ENCODE results near the gene CALHM1. TPM values are rescaled to one million over a fixed set of nuclear protein-coding genes. Genes with fewer than 3 reads are reported as not detected.

CALHM1 gene
- total RNA-seq, 4 donors from 2014 or later = not detected

- intact Hi-C loops (cut with DNase I; ENCODE audit: low total_unique reads) = no loop called here
- H3K4me3 ChIP-seq (ENCODE audit: low read depth, poor library complexity, severe bottlenecking) = no peak overlapping the region
- no peak for DNase-seq (ENCODE audit: low spot score in 2 of 2)
- TF ChIP-seq POLR2A (IDR thresholded peaks at IDR 0.05) (no peak), CTCF (IDR thresholded peaks at IDR 0.05) (no peak)
- 67 to 70% methylated on average over 16 to 31 of the region's 32 CpGs for WGBS, 2 donors
Measured at GRCh38 chr10:103473261-103473671, 14.6 kb upstream of the CALHM1 start.

GRCh38 chr10:103472005-103472404 is 13.3 kb upstream of the CALHM1 start:
- no peak for TF ChIP-seq POLR2A (IDR thresholded peaks at IDR 0.05)
- no peak for TF ChIP-seq CTCF (IDR thresholded peaks at IDR 0.05)
- 91 to 94% methylated on average over 2 of the region's 2 CpGs for WGBS, 2 donors
- H3K4me3 ChIP-seq (ENCODE audit: low read depth, poor library complexity, severe bottlenecking) = no peak overlapping the region
- no peak for DNase-seq (ENCODE audit: low spot score in 2 of 2)
- intact Hi-C loops (cut with DNase I; ENCODE audit: low total_unique reads) = no loop called here

- no peak for TF ChIP-seq CTCF (IDR thresholded peaks at IDR 0.05)
- no peak for TF ChIP-seq POLR2A (IDR thresholded peaks at IDR 0.05)
- 65 to 71% methylated on average over 14 of the region's 14 CpGs for WGBS, 2 donors
- peak; percentile 39 to 90 for DNase-seq (ENCODE audit: low spot score in 2 of 2)
- no peak overlapping the region for H3K4me3 ChIP-seq (ENCODE audit: low read depth, poor library complexity, severe bottlenecking)
- intact Hi-C loops (cut with DNase I; ENCODE audit: low total_unique reads) = no loop called here
Measured at GRCh38 chr10:103470761-103471653, 12.3 kb upstream of the CALHM1 start.

- DNase-seq (ENCODE audit: low spot score in 2 of 2) = no peak
- WGBS, 2 donors = 57 to 63% methylated on average over 5 of the region's 5 CpGs
- TF ChIP-seq POLR2A (IDR thresholded peaks at IDR 0.05) = no peak
- TF ChIP-seq CTCF (IDR thresholded peaks at IDR 0.05) = no peak
- intact Hi-C loops (cut with DNase I; ENCODE audit: low total_unique reads) = no loop called here
- no peak overlapping the region for H3K4me3 ChIP-seq (ENCODE audit: low read depth, poor library complexity, severe bottlenecking)
Measured at GRCh38 chr10:103469201-103469600, 10.5 kb upstream of the CALHM1 start.

GRCh38 chr10:103467406-103467805 is 8.7 kb upstream of the CALHM1 start:
- intact Hi-C loops (cut with DNase I; ENCODE audit: low total_unique reads) = no loop called here
- H3K4me3 ChIP-seq (ENCODE audit: low read depth, poor library complexity, severe bottlenecking) = no peak overlapping the region
- TF ChIP-seq POLR2A (IDR thresholded peaks at IDR 0.05) (no peak), CTCF (IDR thresholded peaks at IDR 0.05) (no peak)
- no peak for DNase-seq (ENCODE audit: low spot score in 2 of 2)
- 87 to 95% methylated on average over 7 of the region's 7 CpGs for WGBS, 2 donors

Data from lower leg skin (tissue), 4 donors.